ENCODE data around the gene PRRC2B. TPM values are rescaled to one million over a fixed set of nuclear protein-coding genes. Genes with fewer than 3 reads are reported as not detected.
A peak's percentile ranks its signal among the peaks of the same experiment; 100 is the strongest.

Gene PRRC2B
- total and polyA plus RNA-seq, 2 of the 13 experiments (the other 11 are each of a cell fraction or from before 2014, with no cell fraction given): 20.8 to 37.4 TPM

DNA sequence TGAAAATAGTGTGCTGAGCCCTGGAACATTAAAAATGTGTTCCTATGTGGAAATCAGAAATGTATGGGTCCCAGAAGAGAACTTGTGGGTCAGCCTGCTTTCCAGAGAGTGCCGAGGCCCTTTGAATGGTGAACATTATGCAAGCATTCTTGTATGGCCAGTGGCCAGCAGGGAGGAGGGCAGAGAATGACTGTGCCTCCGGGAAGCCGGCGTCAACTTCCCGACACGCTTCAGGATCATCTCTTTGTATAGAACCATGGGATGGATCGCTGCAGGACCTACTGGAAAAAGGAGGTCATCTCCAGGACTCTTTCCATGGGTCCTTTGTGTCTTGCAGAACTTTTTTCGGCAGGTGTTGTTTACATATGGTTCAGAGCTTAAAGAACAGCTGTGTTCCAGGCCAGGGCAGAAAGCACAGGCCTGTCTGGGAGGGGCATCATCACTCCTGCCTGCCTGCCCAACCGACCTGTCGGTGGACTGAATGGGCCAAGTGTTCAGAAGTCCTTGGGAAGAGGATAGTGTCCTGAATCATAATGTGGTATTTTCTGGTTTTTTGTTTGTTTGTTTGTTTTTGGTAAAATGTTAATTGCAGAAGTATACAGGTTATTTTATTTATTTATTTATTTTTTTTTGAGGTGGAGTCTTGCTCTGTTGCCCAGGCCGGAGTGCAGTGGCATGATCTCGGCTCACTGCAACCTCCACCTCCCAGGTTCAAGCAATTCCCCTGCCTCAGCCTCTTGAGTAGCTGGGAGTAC lies 9.0 kb downstream of the PRRC2B start (continued):
- peak; percentile 93 for TF ChIP-seq RBM22 (optimal IDR thresholded peaks at IDR 0.05; ENCODE audit: low read length)
- TF ChIP-seq ZNF256 (CRISPR knock-in tag; conservative IDR thresholded peaks at IDR 0.05): no peak
- TF ChIP-seq HBP1 (CRISPR knock-in tag; IDR thresholded peaks at IDR 0.05; ENCODE audit: low read depth): no peak
- no peak for TF ChIP-seq STAT5B (CRISPR knock-in tag; IDR thresholded peaks at IDR 0.05)
- TF ChIP-seq, protein P1, sequence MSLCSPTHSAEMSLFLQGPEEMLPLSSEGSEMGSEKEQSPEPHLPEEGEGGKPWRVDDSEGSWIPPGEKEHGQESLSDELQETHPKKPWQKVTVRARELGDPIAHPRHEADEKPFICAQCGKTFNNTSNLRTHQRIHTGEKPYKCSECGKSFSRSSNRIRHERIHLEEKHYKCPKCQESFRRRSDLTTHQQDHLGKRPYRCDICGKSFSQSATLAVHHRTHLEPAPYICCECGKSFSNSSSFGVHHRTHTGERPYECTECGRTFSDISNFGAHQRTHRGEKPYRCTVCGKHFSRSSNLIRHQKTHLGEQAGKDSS (CRISPR knock-in tag; IDR thresholded peaks at IDR 0.05; ENCODE audit: borderline replicate concordance, low read depth): no peak
- TF ChIP-seq TCF7 (IDR thresholded peaks at IDR 0.05; ENCODE audit: low read depth): peak; percentile 33; the same call in 1 of the 2 replicates
- TF ChIP-seq AHR (CRISPR knock-in tag; IDR thresholded peaks at IDR 0.05): 0 out of 2 replicates have a peak, but pooled peaks have one; percentile 63
- TF ChIP-seq ZNF143 (CRISPR knock-in tag; IDR thresholded peaks at IDR 0.05): peak; percentile 69; the same call in 1 of the 2 replicates
- TF ChIP-seq HMG20A (CRISPR knock-in tag; IDR thresholded peaks at IDR 0.05; ENCODE audit: borderline replicate concordance): 0 out of 2 replicates have a peak, but pooled peaks have one; percentile 39
- no peak for TF ChIP-seq SMAD9 (CRISPR knock-in tag; IDR thresholded peaks at IDR 0.05)
- TF ChIP-seq ZBTB34 (CRISPR knock-in tag; IDR thresholded peaks at IDR 0.05): 0 out of 2 replicates have a peak, but pooled peaks have one; percentile 2
- peak; percentile 83; the same call in 1 of the 2 replicates for TF ChIP-seq ZBED4 (CRISPR knock-in tag; IDR thresholded peaks at IDR 0.05; ENCODE audit: borderline replicate concordance)
- TF ChIP-seq CREM (IDR thresholded peaks at IDR 0.05): peak; percentile 55
- TF ChIP-seq CREM (CRISPR knock-in tag; IDR thresholded peaks at IDR 0.05): no peak
- TF ChIP-seq THAP11 (CRISPR knock-in tag; IDR thresholded peaks at IDR 0.05): peak; percentile 61
- TF ChIP-seq NFE2 (CRISPR knock-in tag; IDR thresholded peaks at IDR 0.05): peak; percentile 35; the same call in 1 of the 2 replicates
- peak; percentile 77 for TF ChIP-seq KMT2A (CRISPR knock-in tag; IDR thresholded peaks at IDR 0.05)
- TF ChIP-seq ZBTB39 (CRISPR knock-in tag; IDR thresholded peaks at IDR 0.05): no peak
- no peak for TF ChIP-seq ZNF260 (CRISPR knock-in tag; IDR thresholded peaks at IDR 0.05; ENCODE audit: borderline replicate concordance, low read depth)
- no peak for TF ChIP-seq ZNF576 (CRISPR knock-in tag; IDR thresholded peaks at IDR 0.05)
